Measurements from ENCODE around the gene MLLT10.
"Not testable (repeated sequence)": the region's sequence is repeated elsewhere in the genome, so short reads cannot be mapped to it uniquely, and the experiment has no call there.

Gene MLLT10

DNA sequence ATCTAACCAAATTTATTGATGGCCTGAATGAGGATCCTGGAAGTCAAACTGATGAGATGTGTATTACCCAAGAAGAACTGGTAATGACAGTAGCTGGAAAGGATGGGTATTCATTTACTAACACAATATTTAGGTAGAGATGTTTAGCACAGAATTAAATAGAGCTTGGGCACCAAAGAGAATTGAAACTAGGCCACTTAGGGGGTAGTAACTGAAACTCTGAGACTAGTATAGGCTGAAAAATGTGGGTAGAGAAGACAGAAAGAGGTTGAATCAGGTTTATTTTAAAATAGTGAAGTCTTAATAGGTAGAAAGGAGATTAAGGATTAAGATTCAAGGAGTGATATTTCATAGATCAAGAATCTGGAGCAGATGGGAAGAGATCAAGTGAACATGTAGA lies 155.8 kb downstream of the MLLT10 start:
- no peak for DNase-seq

DNA sequence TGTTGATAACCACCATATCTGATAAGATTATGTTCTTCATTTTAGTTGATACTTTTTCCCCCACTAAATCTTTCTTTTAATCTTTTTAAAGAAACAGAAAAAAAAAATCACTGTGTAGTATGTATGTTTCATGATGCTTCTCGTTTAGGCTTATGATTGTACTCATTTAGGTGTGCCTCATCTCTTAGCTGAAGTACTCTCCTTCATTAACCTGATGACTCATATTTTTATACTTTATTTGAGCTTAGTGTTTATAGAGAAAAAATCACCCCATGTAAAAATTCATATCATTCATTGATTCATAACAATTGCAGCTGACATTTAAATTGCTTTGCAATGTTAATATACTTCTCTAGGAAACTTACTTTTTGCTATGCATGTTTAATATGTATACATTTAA lies 158.9 kb downstream of the MLLT10 start:
- DNase-seq, result no peak

DNA sequence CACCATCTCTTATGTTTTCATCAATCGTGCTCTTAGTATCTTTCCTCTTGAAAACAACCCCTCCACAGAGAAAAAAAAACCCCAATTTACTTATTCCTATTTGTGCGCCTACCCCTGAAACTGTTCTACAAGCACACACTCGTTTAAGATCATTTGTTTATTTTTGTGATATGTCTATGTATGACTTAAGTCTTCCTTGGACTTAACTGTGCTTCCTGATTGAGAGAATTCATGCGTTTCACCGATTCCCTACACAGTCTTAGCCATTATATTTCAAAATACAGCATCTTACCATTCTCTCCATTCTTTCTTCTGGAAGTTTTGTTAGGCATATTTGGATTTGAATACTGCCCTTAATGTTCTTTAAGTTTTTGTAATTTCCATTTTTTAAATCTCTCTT lies 159.4 kb downstream of the MLLT10 start:
- DNase-seq, result no peak

DNA sequence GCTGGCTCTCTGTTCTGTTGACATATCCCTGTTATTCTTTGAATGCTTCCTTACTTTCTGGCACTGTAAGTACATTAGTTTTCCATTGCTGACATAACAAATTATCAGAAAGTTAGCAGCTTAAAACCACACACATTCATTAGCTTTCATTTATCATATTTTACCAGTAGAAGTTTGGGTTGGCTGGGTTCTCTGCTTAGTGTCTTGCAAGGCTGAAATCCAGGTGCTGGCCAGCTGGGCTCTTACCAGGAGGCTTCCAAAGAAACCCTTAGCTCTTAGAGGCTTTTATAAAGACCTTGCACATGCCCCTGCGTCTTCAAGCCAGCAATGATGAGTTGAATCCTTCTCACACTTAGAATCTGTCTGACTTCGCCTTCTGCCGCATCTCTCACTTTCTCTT lies 160.6 kb downstream of the MLLT10 start:
- DNase-seq, result no peak

DNA sequence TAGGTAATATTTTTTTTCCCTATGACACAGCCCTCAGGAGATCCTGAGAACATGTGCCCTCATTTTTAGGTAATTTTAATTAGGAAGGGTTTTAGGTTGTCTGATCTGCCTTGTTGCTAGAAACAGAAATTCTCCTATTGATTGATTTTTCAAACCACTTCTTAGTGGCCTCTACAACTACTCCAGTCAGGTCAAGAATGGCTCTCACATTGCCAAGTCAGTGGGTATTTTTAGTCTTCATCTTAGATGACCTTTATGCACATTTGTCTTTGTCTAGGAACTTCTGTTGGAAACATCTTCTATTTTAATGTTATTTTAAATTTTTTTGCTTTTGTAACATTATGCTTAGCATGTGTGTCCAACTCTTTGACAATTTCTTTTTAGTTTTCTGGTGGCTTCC lies 162.3 kb downstream of the MLLT10 start:
- no peak for DNase-seq

DNA sequence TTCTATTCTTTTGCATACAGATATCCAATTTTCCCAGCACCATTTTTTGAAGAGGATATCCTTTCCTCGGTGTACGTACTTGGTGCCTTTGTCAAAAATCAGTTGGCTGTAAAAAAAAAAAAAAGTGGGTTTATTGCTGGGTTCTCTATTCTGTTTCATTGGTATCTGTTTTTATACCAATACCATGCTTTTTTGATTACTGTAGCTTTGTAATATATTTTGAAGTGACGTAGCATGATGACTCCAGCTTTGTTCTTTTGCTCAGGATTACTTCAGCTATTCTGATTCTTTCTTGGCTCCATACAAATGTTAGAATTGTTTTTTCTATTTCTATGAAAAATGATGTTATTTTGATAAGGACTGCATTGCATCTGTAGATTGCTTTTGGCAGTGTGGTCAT lies 165.5 kb downstream of the MLLT10 start:
- no peak for DNase-seq

DNA sequence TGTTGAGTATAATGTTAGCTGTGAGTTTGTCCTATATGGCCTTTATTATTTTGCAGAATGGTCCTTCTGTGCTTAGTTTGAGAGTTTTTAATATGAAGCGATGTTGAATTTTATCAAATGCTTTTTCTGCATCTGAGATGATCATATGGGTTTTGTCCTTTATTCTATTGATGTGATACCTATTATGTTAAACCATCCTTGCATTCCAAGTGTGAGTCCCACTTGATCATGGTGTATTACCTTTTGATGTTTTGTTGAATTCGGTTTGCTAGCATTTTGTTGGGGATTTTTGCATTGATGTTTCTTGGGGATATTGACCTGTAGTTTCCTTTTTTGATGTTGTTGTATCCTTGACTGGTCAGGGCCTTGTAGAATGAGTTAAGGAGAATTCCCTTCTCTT lies 166.4 kb downstream of the MLLT10 start:
- no peak for DNase-seq

DNA sequence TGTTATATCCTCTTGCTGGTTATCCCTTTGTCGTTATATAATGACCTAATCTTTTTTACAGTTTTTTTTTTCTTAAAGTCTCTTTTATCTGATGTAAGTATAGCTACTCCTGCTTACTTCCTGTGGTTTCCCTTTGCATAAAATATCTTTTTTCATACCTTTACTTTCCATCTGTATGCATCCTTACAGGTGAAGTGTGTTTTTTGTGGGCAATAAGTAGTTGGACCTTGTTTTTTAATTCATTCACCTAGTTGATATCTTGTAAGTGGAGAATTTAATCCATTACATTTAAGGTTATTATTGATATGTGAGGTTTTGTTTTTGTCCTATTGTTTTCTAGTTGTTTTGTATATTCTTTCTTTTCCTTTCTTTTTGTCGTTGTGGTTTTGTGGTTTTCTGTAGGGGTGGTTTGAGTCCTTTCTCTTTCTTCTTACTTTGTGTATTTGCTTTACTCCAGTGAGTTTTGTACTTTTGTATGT lies 168.6 kb downstream of the MLLT10 start:
- DNase-seq, result no peak

DNA sequence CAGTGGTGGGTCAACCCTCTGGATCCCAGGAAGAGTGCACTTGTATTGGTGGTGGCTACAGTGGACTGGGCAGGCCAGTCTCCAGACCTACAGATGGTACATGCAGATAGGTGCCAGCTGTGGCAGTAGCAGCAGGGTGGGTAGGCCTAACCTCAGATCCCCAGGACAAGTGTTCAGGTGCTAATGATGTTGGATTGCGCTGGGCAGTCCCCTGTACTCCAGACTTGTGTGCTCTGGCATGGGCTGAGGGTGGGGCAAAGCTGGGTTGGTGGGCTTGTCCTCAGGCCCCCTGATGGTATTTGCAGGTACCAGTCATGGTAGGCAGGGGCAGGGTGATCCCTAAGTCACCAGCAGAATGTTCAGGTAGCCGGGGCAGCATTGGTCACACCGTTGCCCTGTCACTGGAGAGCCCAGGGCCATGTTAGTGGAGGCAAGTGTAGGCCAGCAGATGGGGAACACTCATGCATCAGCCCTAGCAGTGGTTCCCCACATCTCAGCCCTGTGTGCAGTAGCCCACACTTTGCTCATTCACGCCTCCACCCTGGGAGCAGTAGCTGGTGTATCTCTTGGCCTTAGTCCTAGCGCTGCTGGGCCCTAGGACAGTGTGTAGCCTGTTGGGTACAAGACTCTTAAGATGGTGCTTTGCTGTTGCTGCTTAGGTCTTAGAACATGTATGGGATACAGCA lies 171.3 kb downstream of the MLLT10 start:
- DNase-seq, result no peak

DNA sequence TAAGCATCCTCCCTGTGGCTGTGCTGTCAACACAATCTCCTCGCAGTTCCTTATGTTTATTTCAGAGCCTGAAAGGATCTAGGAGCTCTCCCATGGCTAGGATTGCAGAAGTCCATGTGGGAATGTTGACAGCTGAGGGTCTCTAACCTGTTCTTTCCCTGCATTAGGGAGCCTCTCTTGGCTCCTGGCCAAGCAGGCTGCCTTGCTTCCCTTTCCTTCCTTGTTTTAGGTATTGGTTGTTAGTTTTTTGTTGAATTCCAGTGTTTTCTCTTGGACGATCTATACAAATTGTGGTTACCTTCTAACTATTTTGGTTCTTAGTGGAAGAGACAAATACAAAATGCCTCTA lies 171.8 kb downstream of the MLLT10 start:
- no peak for DNase-seq

DNA sequence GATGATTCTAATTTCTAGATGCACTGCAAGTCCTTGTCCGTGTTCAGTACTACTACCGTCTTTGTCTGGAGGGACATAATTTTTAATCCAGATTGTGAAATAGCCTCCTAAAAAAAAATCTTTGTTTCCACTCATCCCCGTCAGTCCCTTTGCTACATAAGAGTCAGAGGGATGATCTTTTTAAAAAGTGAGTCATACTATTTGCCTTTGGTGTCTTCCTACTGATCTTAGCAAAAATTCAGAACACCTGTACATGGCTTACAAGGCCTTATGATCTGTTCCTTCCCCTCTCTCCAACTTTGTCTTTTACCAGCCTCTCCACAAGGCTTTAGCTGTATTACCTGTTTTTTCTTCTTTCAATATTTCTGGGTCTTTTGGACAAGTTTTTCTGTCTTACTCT lies 173.5 kb downstream of the MLLT10 start:
- DNase-seq, result no peak

DNA sequence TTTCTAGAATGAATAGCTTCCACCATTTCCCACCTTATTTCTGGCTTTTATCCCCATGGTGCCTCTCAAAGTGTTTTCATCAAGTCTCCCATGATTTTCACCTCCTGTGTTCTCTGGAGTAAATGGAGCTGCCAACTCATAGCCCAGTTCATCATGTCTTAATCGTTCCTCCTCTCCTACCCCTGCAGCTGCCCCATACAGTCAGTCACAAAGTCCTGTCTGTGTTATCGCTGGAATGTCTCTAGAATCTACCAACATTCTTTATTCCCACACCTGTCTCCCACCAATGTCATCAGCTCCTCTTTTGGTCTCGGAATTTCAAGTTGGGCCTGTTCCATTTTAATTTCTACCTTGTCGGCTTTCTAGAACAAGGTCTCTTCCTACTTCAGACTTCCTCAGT lies 178.9 kb downstream of the MLLT10 start:
- DNase-seq, result no peak

DNA sequence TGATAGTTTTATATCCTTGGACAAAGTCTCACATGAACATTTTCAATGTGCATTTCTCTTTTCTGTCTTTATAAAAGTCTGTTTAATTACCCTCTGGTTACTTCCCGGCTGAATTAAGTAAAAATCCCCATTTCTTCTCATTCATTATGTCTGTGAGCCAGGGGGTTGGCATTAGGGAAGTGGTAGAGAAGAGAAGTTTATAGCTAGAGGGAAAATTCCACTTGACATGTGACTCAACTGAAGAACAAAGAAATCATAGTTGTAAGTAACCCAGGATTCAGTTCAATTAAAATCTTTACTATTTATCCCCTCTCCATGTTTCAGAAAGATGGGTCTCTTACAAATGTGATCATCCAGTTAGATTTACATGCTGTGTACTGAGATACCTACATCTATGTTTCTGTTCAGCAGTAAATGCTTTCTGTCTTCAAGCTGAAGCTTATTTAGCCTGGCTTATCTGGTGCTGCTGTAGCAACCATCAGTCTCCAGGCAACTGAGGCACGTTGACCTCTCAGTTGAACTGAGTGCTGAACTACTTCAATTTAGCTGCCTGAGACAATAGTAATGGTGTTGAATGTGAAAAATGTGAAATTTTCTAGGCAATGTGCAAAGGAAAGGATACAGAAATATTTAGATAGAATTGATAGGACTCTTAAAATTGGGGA lies 181.6 kb downstream of the MLLT10 start:
- DNase-seq, result no peak

DNA sequence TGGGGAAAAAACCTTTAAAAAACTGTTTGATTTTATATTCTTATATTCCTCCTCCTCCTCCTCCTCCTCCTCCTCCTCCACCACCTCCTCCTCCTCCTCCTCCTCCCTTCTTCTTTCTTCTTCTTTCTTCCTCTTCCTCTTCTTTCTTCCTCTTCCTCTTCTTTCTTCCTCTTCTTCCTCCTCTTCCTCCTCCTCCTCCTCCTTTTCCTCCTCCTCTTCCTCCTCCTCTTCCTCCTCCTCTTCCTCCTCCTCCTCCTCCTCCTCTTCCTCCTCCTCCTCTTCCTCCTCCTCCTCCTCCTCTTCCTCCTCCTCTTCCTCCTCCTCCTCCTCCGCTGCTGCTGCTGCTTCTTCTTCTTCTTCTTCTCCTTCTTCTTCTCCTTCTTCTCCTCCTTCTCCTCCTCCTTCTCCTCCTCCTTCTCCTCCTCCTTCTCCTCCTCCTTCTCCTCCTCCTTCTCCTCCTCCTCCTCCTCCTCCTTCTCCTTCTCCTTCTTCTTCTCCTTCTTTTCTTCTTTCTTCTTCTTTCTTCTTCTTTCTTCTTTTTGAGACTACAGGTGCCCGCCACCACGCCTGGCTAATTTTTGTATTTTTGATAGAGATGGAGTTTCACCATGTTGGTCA lies 183.5 kb downstream of the MLLT10 start:
- not testable (repeated sequence) for DNase-seq

DNA sequence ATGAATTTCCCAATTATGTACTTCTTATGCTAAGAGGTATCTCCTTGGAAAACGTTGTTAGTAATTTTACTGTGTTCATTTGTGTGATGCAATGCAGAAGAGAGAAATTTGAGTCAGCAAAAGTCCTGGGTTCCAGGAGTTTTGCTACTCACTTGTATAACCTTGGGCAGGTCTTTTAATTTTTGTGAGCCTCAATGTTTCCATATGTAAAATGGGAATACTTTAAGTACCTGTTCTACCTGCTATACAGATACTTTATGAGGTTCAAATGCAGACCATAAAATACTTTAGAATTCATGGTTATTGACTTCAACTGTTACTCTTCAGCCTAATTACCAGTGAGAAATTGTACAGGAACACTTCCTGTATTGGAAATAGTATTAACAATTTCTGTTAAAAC lies 185.5 kb downstream of the MLLT10 start:
- no peak for DNase-seq

DNA sequence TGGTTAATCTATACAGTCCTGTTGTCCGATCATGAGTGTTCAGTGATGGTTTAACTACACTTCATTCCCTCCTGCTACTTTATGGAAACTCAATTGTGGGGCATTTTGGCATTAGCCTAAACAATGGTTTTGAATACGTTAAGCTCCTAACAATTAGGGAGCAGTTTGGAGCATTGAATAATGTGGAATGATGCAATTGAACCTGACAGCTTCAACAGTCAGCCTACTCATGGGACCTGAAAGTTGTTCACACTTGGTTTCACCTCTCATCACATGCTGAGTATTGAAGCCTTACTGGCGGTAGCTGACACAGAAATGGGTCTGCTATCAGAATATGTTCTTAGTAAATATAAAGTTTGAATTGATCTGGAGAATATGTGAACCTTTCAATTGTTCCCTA lies 186.1 kb downstream of the MLLT10 start:
- DNase-seq, result no peak

DNA sequence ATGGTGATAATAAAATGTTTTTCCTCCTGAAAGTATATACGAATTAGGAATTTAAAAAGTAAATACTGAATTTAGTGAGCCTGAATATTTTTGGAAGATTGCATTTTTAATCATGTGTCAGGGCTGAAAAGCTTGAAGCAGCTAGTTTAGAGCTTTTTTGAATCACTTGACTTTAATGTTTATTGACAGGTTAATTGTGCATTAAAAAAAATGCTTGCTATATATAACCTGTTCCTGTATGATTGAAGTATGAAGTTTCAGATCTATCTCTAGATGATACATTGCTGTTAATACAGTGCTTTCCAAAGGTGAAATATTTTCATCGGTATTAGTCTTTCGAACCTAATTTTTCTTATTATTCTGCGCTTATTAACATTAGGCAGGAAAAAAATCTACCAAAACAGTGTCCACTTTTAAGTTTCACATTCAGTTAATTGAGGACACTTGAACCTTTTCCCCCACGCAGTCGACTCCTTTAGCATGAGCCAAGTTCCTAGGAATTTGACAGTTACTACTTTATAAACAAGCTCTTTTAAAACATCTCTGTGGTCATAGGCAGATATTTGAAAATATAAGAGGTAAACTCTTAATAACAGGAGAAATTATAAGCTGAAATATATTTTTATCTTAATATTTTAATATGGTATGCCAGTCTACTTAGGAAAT lies 187.1 kb downstream of the MLLT10 start:
- DNase-seq, result no peak

DNA sequence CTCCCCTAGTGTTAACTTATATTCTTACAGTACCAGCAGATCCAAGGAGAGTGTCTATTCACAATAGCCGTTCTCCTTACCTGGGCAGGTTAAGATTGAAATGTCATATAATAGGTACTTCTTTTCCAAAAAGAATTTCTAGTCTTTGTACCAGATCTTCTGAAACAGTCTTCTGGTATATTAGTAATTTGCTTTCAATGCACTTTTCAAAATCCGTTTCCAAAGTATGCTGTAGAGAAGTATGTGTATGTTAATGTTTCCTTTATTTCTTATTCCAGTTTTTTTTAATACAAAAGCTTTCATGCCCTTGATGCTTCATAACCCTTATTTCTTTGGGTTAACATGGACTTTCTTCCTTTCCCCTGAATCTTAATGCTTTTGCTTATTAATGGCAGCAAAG lies 188.2 kb downstream of the MLLT10 start:
- no peak for DNase-seq

DNA sequence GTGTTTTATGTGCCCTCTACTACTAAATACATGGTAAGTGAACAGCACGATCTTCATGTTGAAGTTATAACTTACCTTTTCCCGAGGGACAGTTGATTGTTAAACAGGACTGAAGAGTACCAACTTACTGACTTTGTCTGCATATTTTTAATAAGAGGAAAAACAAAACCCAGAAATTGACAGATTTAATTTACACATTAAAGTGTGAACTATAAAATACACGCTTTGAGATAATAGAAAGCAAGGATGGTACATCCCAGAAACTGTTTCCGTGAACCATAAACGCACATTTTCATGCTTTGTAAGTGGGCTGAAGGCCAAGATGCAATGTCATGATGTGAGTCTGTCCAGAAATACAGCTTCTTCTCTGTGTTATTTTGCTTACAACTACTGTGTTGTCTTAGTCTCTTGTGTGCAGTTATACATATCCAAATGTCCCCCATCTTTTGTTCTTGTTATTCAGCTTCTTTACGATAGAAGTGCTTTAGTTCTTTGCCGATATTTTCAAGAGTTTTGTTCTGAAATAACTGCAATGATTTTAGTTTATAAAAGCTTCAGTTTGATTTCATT lies 190.1 kb downstream of the MLLT10 start:
- no peak for DNase-seq

DNA sequence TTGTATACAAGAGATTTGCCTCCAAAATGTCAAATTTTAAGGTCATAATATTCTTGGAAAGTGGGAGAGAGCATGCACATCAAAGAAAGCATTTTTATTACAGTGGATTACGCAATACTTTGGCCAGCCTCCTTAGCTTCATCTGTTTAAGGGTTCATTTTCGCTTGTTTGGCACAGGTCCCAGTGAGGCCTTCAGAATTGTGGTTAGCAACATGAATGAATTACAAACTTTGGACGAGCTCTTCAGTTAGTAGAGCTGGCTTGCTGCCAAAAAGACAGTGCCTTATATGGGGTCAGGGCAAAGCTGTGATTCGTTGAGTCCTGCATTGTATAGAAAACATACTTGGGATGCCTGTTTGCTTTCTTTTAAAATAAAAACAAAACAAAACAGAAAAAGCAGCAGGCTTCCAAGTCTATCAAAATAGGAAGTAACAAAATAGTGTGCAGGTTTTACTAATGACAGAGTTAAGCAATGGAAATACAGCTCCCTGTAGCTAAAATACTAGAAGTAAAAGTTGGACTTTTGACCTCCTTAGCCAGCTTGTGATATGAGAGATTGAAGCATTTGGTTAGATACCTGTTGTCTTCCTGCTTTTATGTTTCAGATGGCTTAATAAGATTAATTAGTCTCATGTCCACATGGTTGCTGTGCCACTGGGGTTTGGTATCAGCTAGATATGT lies 190.8 kb downstream of the MLLT10 start:
- peak in 51 of 58 donors; percentile 19 to 97 (median 68) for DNase-seq

DNA sequence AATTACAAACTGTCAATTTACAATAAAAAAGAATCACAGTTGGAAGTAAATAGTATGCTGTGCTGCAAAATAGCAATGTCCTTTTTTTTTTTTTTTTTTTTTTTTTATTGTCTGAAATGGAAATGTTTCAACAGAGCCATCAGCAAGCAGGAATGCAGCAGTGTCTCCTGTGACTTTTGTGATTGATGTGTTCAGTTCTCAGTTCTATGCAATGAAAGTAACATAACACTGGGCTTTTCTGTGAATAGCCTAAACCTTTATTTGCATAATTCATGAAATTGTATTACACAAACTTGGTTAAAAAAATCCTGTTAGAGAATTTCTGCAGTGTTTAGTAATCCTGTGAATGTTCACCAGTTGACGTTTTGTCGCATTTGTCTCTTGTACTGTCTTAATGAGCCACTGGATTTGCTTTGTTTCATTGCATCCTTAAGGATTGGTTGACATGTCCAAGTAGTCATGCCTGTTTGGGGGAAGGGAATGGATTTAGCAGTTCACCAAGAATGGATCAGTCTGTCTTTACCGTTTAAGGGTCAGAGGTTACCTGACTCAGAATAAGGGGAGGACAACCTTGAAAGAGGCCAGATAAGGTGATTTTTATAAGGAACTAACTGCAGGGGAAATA lies 192.7 kb downstream of the MLLT10 start:
- DNase-seq, result no peak

All from anterior cingulate cortex (tissue), 58 donors.